Stimulated activated CD4-positive, alpha-beta T cell treated with anti-CD3 and anti-CD28 coated beads, TNF-alpha, amount 100 ng/mL, for 1 hour (primary cell): ENCODE measurements around the gene GRIN2A.

ENCODE experiments used
- DNase-seq, 3 donors: peaks; one replicate each; pipeline ENCODE4 v3.0.0-alpha.2; 2020; ENCODE audit warnings: low read depth in 3 of 3, low spot score in 1 of 3

GRIN2A gene

GRCh38 chr16:10136916-10137315 lies 45.3 kb downstream of the GRIN2A start:
- DNase-seq, result no peak

GRCh38 chr16:10130538-10130937 lies 51.7 kb downstream of the GRIN2A start:
- DNase-seq, result no peak

- DNase-seq, result no peak
Measured at GRCh38 chr16:10128397-10129258, 53.6 kb downstream of the GRIN2A start.

- DNase-seq, result no peak
Measured at GRCh38 chr16:10126686-10127085, 55.5 kb downstream of the GRIN2A start.

- no peak for DNase-seq
Measured at GRCh38 chr16:10123141-10123540, 59.1 kb downstream of the GRIN2A start.

- DNase-seq, result no peak
Measured at GRCh38 chr16:10122546-10122945, 59.7 kb downstream of the GRIN2A start.

GRCh38 chr16:10121897-10122425 lies 60.3 kb downstream of the GRIN2A start:
- no peak for DNase-seq

- no peak for DNase-seq
Measured at GRCh38 chr16:10121491-10121890, 60.7 kb downstream of the GRIN2A start.

GRCh38 chr16:10120953-10121352 lies 61.3 kb downstream of the GRIN2A start:
- DNase-seq, result no peak

- DNase-seq, result no peak
Measured at GRCh38 chr16:10114409-10114808, 67.8 kb downstream of the GRIN2A start.

- no peak for DNase-seq
Measured at GRCh38 chr16:10113248-10113647, 69.0 kb downstream of the GRIN2A start.

GRCh38 chr16:10112021-10112420 lies 70.2 kb downstream of the GRIN2A start:
- DNase-seq, result no peak

GRCh38 chr16:10111156-10111761 lies 71.0 kb downstream of the GRIN2A start:
- no peak for DNase-seq

- DNase-seq, result no peak
Measured at GRCh38 chr16:10110552-10110951, 71.7 kb downstream of the GRIN2A start.

GRCh38 chr16:10107081-10107480 lies 75.1 kb downstream of the GRIN2A start:
- DNase-seq, result no peak

GRCh38 chr16:10103700-10104099 lies 78.5 kb downstream of the GRIN2A start:
- no peak for DNase-seq

GRCh38 chr16:10103118-10103517 lies 79.1 kb downstream of the GRIN2A start:
- DNase-seq, result no peak

- DNase-seq, result no peak
Measured at GRCh38 chr16:10100829-10101228, 81.4 kb downstream of the GRIN2A start.

GRCh38 chr16:10098991-10099390 lies 83.2 kb downstream of the GRIN2A start:
- no peak for DNase-seq

GRCh38 chr16:10097271-10097670 lies 85.0 kb downstream of the GRIN2A start:
- DNase-seq, result no peak

- no peak for DNase-seq
Measured at GRCh38 chr16:10093576-10093975, 88.7 kb downstream of the GRIN2A start.

- DNase-seq, result no peak
Measured at GRCh38 chr16:10090816-10091215, 91.4 kb downstream of the GRIN2A start.
